Bronchial epithelial cell (primary cell): Measurements from ENCODE around the gene SPHK2. TPM values are rescaled to one million over a fixed set of nuclear protein-coding genes. Genes with fewer than 3 reads are reported as not detected.
"Not testable (repeated sequence)": the region's sequence is repeated elsewhere in the genome, so short reads cannot be mapped to it uniquely, and the experiment has no call there.

Experiments
- DNase-seq: peaks from one replicate; pipeline ENCODE4 v3.0.0-alpha.2; 2010; ENCODE audit warnings: low read depth
- FAIRE-seq: peaks from 2 replicates; lab custom pipeline; 2011; peaks lifted over from hg19 to GRCh38; lab: Jason Lieb, UNC
- H3K27me3 ChIP-seq: 2 replicates; pipeline ENCODE4 v1.5.1; 2011; ENCODE audit warnings: low read length; ENCODE audit not compliant: control insufficient read depth, insufficient read depth
- H3K36me3 ChIP-seq: 2 replicates; pipeline ENCODE4 v1.5.1; 2011; ENCODE audit warnings: low read length; ENCODE audit not compliant: control insufficient read depth, insufficient read depth
- H3K4me3 ChIP-seq: 2 replicates; pipeline ENCODE4 v1.5.1; 2011; ENCODE audit warnings: mild to moderate bottlenecking, low read depth, low read length, control low read depth
- total RNA-seq: library from RNA; depleted of rRNA; stranded (reverse); fragments of >200 nt; gene quantifications from 2 replicates; pipeline ENCODE4 v1.2.1, GENCODE V29; 2014
- TF ChIP-seq, protein P1 (sequence below): IDR thresholded peaks from 2 replicates; pipeline ENCODE4 v1.5.1; 2011; ENCODE audit warnings: mild to moderate bottlenecking, moderate library complexity, low read length, control low read depth, inconsistent platforms; ENCODE audit not compliant: insufficient read depth, severe bottlenecking

Gene SPHK2
- total RNA-seq, 1 donor from 2014 or later, result 3.4 TPM

DNA sequence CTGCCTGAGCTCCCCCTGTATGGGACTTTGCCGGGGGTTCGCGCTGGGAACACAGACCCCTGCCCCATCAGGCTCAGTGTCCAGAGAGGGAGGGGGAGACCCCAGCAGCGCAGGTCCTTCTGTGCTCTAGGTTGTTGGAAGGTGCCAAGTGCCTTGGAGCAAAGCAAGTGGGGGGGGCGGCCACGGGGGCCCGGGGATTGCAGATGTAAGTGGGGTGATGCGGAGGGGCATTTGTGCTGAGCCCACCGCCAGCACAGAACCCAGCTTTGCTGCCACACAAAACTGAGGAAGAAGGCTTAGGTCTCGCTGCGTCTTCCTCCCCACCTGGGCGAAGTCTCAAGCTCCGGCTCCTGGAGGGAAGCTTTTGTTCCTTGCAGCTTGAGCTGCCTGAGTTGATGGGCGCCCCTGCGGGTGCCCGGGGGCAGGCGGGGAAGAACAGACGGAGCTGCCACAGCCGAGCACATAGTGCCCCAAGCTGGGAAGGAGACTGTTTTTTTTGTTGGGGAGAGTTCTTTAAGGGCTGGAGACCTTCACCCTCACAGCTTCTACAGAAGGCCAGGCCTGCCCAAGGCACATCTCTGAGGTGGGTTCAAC is 55.0 kb downstream of the SPHK2 start:
- no peak for FAIRE-seq
- DNase-seq, result no peak
- Histone ChIP-seq H3K4me3 (no peak overlapping the region), H3K36me3 (no peaks in the 10 kb centered on the region), H3K27me3 (no peaks in the 10 kb centered on the region)
- TF ChIP-seq, protein P1, sequence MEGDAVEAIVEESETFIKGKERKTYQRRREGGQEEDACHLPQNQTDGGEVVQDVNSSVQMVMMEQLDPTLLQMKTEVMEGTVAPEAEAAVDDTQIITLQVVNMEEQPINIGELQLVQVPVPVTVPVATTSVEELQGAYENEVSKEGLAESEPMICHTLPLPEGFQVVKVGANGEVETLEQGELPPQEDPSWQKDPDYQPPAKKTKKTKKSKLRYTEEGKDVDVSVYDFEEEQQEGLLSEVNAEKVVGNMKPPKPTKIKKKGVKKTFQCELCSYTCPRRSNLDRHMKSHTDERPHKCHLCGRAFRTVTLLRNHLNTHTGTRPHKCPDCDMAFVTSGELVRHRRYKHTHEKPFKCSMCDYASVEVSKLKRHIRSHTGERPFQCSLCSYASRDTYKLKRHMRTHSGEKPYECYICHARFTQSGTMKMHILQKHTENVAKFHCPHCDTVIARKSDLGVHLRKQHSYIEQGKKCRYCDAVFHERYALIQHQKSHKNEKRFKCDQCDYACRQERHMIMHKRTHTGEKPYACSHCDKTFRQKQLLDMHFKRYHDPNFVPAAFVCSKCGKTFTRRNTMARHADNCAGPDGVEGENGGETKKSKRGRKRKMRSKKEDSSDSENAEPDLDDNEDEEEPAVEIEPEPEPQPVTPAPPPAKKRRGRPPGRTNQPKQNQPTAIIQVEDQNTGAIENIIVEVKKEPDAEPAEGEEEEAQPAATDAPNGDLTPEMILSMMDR, result no peak

GRCh38 chr19:48674921-48675824 is 55.9 kb downstream of the SPHK2 start:
- Histone ChIP-seq H3K27me3 (no peaks in the 10 kb centered on the region), H3K4me3 (no peak overlapping the region), H3K36me3 (no peaks in the 10 kb centered on the region)
- TF ChIP-seq, protein P1, result peak; percentile 90
- no peak for FAIRE-seq
- DNase-seq, result peak; percentile 58

DNA sequence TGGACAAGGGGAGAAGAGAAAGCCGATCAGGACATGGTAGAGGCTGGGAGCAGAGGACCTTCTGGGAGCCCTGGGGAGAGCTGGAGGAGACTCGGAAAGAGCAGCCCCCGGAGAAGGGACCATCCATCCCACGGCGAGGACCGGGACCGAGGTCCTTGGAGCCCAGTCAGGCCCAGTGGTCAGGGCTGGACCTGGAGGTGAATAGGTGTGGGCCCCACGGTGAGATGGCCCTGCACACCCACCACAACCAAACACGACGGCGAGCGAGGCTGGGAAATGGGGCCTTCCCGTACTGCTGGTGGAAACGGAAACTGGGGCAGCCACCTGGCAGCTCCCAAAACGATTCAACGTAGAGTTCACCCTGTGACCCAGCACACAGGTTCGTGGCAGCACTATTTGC is 57.2 kb downstream of the SPHK2 start:
- DNase-seq, result no peak
- TF ChIP-seq, protein P1, result no peak
- no peak for FAIRE-seq
- no peak overlapping the region for H3K4me3 ChIP-seq
- H3K36me3 ChIP-seq, result no peaks in the 10 kb centered on the region
- no peaks in the 10 kb centered on the region for H3K27me3 ChIP-seq

GRCh38 chr19:48676887-48677286 is 57.6 kb downstream of the SPHK2 start:
- no peaks in the 10 kb centered on the region for H3K27me3 ChIP-seq
- H3K36me3 ChIP-seq, result no peaks in the 10 kb centered on the region
- FAIRE-seq, result peak; percentile 97
- TF ChIP-seq, protein P1, result no peak
- peak; percentile 40 for DNase-seq
- no peak overlapping the region for H3K4me3 ChIP-seq

DNA sequence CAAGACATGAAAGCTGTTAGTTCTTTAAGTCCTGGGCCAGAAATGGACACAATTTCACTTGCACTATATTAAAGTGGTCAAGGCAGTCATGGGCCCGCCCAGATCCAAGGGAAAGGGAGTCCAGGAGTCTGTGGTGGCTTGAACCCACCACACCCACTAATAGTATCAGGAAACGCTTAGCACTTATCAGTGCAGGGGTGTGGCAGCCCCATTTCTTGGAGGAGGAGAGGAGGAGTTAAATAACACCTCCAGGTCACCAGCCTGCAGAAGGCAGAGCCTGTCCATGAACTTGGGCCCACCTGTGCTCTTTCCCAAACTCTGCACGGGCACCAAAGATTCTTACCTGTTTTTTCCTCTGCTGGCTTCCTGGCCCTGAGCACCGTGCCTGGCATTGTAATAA is 58.9 kb downstream of the SPHK2 start:
- H3K27me3 ChIP-seq, result no peaks in the 10 kb centered on the region
- DNase-seq (no peak), FAIRE-seq (no peak)
- H3K36me3 ChIP-seq, result no peaks in the 10 kb centered on the region
- no peak overlapping the region for H3K4me3 ChIP-seq
- TF ChIP-seq, protein P1, result no peak

DNA sequence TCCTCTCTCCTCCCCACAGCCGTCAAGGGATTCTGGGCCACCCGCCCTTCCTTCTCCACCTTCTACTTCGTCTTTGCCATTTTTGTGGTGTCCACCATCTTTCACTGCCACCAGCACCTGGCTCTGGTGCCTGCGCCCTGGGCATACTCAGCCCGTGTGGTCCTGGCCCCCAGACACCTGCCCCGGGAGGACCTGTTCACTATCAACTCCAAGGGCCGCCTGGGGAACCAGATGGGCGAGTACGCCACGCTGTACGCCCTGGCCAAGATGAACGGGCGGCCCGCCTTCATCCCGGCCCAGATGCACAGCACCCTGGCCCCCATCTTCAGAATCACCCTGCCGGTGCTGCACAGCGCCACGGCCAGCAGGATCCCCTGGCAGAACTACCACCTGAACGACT is 60.7 kb downstream of the SPHK2 start:
- H3K4me3 ChIP-seq, DNase-seq, H3K27me3 ChIP-seq, H3K36me3 ChIP-seq, FAIRE-seq: not testable (repeated sequence)
